NCI-H446 (cell line): ENCODE results near the gene AKAP13.
"Not testable (repeated sequence)": the region's sequence is repeated elsewhere in the genome, so short reads cannot be mapped to it uniquely, and the experiment has no call there.

ENCODE experiments used
- DNase-seq, 2 experiments: peaks; one replicate each; lab custom pipeline; 2025; lab: John Stamatoyannopoulos, UW

AKAP13 gene

DNA sequence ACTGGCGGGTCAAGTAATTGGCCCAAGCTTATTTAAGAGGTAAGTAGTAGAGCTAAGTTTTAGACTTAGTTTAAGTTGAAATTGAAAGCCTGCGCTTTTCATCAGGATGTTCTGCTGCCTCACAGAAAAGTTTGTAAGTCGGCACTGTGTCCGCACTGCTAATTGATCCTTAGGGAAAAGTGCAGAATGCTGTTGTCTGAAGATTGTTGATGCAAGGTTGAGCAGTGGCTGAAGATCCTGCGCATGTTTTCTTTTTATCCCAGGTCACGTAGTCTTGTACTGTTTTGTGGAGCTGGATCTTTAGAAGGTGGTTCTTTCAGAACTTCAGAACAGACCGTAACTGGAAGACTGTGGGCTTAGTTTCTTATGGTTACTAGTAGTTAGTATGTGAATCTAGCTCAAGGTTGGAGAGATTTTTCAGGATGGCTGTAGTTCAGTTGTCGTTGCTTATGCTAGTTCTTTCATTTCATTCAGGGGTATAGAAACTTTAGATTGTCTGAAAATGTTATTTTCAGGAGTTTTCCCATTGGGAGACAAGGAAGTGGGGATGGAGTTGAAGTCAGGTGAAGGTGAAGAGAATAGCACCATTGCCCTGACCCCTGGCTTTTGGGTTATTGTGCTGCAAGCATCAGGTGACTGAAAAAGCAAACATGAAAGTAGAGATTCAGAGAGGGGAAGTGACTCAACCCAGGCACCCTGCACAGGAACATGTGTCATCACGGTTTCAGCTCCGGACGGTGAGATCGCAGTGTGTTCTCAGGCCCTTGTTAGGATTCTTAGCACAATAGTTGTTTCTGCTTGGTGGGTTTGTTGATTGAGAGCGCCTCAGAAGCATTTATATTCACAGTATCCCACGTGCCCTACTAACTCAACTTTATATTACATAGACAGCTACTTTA lies 32.8 kb downstream of the AKAP13 start:
- DNase-seq, result no peak

- no peak for DNase-seq
These were observed 33.6 kb downstream of the AKAP13 start for GRCh38 chr15:85414037-85414436.

DNA sequence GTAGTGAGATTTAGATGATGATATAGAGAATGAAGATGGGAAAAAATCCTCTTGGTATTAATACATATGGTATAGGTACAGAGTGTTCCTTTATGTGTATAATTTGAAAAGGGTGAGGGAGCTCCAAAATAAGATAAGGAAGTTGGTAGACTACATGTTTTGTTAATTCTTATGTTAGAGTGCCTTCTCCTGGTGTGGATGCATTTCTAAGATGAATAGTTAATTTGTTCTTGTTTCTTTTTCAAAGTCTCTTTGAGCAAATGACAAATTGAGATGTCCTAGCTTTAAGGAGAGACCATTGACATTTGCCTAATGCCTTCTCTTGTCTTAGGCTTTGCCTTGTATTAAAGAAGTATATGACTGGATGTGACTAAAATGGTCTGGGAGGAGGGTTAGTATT lies 34.1 kb downstream of the AKAP13 start:
- DNase-seq, result no peak

DNA sequence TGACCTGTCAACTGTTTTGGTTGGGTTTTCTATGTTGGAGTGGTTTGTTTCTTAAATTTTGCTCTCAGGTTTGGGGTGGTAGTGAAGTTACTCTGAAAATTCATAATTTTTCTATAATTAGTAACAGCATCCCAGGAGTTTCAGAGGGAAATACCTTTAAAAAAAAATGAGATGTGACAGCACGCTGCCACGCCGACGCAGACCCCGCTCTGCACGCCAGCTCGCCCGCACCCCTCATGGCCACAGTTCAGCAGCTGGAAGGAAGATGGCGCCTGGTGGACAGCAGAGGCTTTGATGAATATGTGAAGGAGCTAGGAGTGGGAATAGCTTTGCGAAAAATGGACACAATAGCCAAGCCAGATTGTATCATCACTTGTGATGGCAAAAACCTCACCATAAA lies 34.6 kb downstream of the AKAP13 start:
- DNase-seq, result no peak

GRCh38 chr15:85415783-85416182 lies 35.4 kb downstream of the AKAP13 start:
- no peak for DNase-seq

DNA sequence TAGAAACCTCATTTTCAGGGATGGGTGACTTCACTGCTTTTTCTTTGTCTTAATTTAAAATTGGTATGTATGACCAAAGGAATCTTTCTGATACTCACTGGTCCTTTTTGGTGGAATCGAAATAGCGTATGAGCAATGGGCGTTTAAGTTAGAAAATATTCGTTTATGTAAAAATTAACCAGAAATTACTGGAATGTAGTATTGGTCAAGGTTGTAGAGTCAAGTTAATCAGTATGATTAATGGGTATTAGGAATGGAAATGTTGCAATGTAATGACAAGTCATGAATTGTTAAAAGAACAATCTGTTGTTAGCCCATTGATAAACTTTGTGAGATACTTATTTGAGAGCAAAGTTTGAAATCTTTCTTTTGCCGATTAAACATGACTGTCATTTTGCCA lies 36.9 kb downstream of the AKAP13 start:
- DNase-seq, result no peak

- no peak for DNase-seq
These were observed 38.8 kb downstream of the AKAP13 start for GRCh38 chr15:85419161-85419560.

GRCh38 chr15:85421116-85421925 lies 40.9 kb downstream of the AKAP13 start:
- no peak for DNase-seq

- no peak for DNase-seq
These were observed 42.2 kb downstream of the AKAP13 start for GRCh38 chr15:85422607-85423006.

DNA sequence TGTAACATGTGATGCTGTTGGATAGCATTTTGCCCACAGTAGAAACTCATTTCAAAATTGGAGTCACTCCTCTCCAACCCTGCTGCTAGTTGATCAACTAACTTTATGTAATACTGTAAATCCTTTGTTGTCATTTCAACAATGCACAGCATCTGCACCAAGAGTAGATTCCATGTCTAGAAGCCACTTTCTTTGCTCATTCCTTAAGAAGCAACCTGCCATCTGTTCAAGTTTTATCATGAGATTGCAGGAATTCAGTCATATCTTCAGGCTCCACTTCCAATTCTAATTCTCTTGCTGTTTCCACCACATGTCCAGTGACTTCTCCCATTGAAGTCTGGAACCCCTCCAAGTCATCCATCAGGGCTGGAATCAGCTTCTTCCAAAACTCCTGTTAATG lies 42.9 kb downstream of the AKAP13 start:
- peak in 1 of 2 experiments; percentile 29 for DNase-seq

- no peak for DNase-seq
These were observed 43.8 kb downstream of the AKAP13 start for GRCh38 chr15:85424154-85424553.

- DNase-seq, result no peak
These were observed 46.1 kb downstream of the AKAP13 start for GRCh38 chr15:85426481-85426880.

DNA sequence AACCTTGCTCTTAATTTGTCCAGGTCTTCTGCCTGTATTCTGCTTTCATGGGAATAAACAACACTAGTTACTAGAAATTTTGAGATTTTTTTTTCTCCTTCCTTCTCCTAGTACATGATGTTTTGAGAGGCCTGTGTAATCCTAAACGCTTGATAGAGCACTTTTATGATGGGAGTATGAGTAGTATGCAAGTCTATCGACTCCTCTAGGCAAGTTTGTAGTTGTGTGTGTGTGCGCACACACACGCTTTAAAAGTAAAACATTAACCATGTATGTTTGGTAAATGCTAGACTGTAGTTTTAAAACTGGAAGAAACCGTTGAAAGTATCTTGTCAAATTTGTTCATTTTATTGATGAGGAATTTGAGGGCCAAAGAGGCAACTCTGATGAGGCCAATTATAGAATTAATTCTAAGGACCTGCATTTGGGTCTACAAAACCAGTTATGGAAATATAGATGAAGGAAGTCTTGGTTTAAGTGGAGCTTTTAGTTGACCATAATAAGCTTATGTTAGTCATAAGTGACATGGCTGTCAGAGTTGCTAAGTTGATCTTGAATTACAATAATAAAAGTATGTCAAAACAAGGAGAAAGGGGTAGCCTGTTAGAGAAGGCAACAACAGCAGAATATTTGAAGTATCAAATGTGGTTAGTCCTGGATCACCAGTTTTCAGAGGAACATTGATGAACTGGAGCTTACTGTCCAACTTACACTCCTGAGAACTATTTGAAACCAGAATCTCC lies 47.1 kb downstream of the AKAP13 start:
- no peak for DNase-seq

GRCh38 chr15:85429522-85429921 lies 49.1 kb downstream of the AKAP13 start:
- no peak for DNase-seq

- no peak for DNase-seq
These were observed 50.2 kb downstream of the AKAP13 start for GRCh38 chr15:85430406-85431204.

DNA sequence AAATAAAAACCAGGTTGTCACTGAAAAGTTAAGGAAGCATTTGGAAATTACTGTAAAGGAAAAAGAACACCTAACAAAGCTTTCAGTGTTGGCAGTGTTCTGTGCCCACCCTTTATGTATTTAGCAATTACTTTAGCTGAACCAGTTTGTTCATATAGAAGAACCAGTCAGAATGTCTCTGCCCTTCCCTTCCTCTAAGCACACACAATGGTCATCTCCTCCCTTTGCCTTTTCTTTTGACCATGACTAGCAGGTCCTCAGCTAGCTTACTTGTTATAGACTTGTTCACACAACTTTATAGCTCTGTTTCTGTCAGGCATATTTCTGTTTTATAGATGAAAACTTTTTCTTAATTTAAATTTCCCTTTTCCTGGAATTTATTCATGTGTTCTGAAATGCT lies 59.6 kb downstream of the AKAP13 start:
- no peak for DNase-seq

GRCh38 chr15:85440451-85440850 lies 60.0 kb downstream of the AKAP13 start:
- DNase-seq, result no peak

DNA sequence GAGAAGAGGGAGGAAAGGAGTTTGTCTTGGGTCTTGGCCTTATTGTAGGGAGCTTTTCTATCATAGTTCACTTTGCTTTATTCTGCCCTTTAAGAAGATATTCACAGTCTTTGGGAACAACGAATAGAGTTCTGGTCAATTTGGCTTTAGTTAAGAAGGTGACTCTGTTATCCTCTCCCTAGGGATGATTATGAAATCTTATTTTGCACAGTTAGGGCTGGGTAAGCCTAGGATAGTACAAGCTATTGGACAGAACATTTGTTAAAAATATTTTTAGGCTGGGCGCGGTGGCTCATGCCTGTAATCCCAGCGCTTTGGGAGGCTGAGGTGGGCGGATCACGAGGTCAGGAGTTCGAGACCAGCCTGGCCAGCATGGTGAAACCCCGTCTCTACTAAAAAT lies 61.5 kb downstream of the AKAP13 start:
- DNase-seq, result not testable (repeated sequence)

DNA sequence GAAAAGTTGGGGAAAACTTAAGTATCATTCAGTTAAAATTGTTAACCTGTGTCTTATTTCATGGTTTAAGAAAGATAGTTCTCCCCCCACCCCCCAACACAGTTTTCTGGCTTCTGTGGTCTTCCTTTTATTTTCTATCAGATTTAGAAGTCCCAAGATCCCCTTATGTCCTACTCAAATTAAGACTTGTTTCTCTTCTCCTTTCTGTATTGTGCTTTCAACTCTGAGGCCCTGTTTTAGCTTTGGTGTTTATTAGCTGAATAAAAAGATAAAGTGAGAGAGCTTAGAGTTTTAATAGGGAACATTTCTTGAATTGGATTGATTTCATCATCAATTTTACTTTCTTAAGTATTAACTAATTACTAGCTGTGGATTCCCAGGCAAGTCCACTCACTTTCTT lies 62.6 kb downstream of the AKAP13 start:
- no peak for DNase-seq

GRCh38 chr15:85443593-85444087 lies 63.2 kb downstream of the AKAP13 start:
- DNase-seq, result no peak

DNA sequence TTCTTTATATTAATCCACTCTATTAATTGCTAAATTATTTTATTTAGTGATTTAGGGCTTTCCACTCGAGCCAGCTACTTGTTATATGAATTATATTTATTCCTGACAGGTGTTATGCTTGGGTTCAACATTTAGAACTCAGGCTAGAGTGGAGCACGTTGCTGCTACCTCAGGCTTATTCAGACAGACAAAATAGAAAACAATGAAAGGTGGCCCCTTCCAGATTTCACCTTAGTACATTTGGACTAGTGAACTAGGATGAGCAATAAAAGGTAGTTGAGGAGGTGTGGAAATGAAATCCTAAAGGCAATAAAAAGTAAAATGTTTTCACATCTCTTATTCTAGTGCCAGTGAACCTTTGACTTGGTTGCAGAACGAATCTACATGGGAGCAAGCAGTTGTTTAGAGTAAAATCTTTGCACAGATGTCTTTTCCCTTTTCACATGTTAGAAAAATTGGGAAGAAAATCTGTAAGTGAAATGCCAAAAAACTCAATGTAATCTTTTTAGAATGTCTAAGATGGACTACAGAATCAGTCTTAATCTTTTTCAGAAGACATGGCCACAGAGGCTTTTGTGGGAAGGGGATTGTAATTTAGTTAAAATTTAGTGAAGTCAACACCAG lies 63.8 kb downstream of the AKAP13 start:
- DNase-seq, result no peak
